HepG2 (cell line): Measurements from ENCODE around the gene MBD2. TPM values are rescaled to one million over a fixed set of nuclear protein-coding genes. Genes with fewer than 3 reads are reported as not detected.

ENCODE experiments used
- ATAC-seq: fragments of 200-7000 bp; cut with Tn5 transposase; 3 replicates; pipeline ENCODE4 v1.9.1; 2020; ENCODE audit warnings: mild to moderate bottlenecking, moderate library complexity
- BruUV-seq: library from RNA; stranded (reverse); fragments of 400-500 nt; replicated peaks from 2 replicates; lab custom pipeline; 2021; lab: Mats Ljungman, UMichigan
- CTCF ChIA-PET: fragments of 300-600 bp; formaldehyde crosslinking; extraction: SDS; loops from one replicate; lab custom pipeline; 2021; ENCODE audit warnings: low total read pairs, inconsistent platforms, low intra/inter-chr PET ratio; lab: Yijun Ruan, JAX
- POLR2A ChIA-PET: fragments of 350-600 bp; sonication (Branson Sonifier 250); formaldehyde crosslinking; loops from one replicate; lab custom pipeline; 2020; ENCODE audit warnings: antibody characterized with exemption, inconsistent platforms; lab: Yijun Ruan, JAX
- DNase-seq: peaks from one replicate; pipeline ENCODE4 v3.0.0-alpha.2; 2015; ENCODE audit warnings: low spot score
- FAIRE-seq: peaks from 3 replicates; lab custom pipeline; 2011; peaks lifted over from hg19 to GRCh38; lab: Jason Lieb, UNC
- H2AFZ ChIP-seq: one replicate; pipeline ENCODE4 v1.6.1; 2011; ENCODE audit warnings: low read length, inconsistent platforms
- H3K27ac ChIP-seq: fragments of 300-600 bp; 3 replicates; pipeline ENCODE4 v1.8.0; 2011; ENCODE audit warnings: mixed run types, mild to moderate bottlenecking, mixed read lengths, low read length, inconsistent platforms; ENCODE audit not compliant: insufficient read depth; ENCODE audit errors: extremely low read length
- H3K27me3 ChIP-seq, 2 experiments: fragments of 200-600 bp in 1 of 2; 2 replicates in 1 of 2; 3 replicates in 1 of 2; pipeline versions ENCODE4 v1.6.0 to v1.8.0; 2011; ENCODE audit warnings: low read length in 2 of 2, mild to moderate bottlenecking in 2 of 2, moderate library complexity in 2 of 2, inconsistent platforms in 1 of 2; ENCODE audit not compliant: insufficient read depth in 2 of 2, control insufficient read depth in 1 of 2
- H3K36me3 ChIP-seq, 2 experiments: fragments of 200-600 bp in 1 of 2; replicated peaks in 1 of 2; 2 replicates in 1 of 2; 3 replicates in 1 of 2; pipeline versions ENCODE4 v1.5.1 to v1.8.0; 2011; ENCODE audit warnings: low read length in 2 of 2, inconsistent platforms in 1 of 2; ENCODE audit not compliant: insufficient read depth in 2 of 2, control insufficient read depth in 1 of 2
- H3K4me1 ChIP-seq: 2 replicates; pipeline ENCODE4 v1.5.1; 2012; ENCODE audit warnings: low read length, inconsistent platforms; ENCODE audit not compliant: insufficient read depth
- H3K4me2 ChIP-seq: 2 replicates; pipeline ENCODE4 v1.6.0; 2011; ENCODE audit warnings: low read depth, low read length, inconsistent platforms
- H3K4me3 ChIP-seq, 3 experiments: fragments of 200-600 bp in 1 of 3; sonication (generic), shearing (Covaris generic) in 1 of 3; replicated peaks in 1 of 3; 2 replicates each; pipeline ENCODE4 v1.5.1; 2011 to 2016; ENCODE audit warnings: low read length in 3 of 3, inconsistent platforms in 2 of 3, low read depth in 2 of 3, mild to moderate bottlenecking in 2 of 3, control low read depth in 1 of 3, mixed read lengths in 1 of 3; ENCODE audit not compliant: insufficient read depth in 1 of 3
- H3K79me2 ChIP-seq: one replicate; pipeline ENCODE4 v1.6.1; 2011; ENCODE audit warnings: low read length, inconsistent platforms; ENCODE audit not compliant: insufficient read depth
- H3K9ac ChIP-seq: 2 replicates; pipeline ENCODE4 v1.6.0; 2011; ENCODE audit warnings: mild to moderate bottlenecking, low read depth, low read length, inconsistent platforms; ENCODE audit not compliant: insufficient read depth
- H3K9me3 ChIP-seq: 2 replicates; pipeline ENCODE4 v1.5.1; 2012; ENCODE audit warnings: mild to moderate bottlenecking, low read length
- H4K20me1 ChIP-seq: 2 replicates; pipeline ENCODE4 v1.6.0; 2011; ENCODE audit warnings: inconsistent platforms, mild to moderate bottlenecking, low read length, moderate library complexity; ENCODE audit not compliant: insufficient read depth
- CSRNP1 ChIP-seq: sonication (generic); formaldehyde crosslinking; IDR thresholded peaks from 2 replicates; pipeline ENCODE4 v1.8.1; 2023; ENCODE audit warnings: mild to moderate bottlenecking, missing genetic modification reagents
- POGK ChIP-seq: sonication (generic); formaldehyde crosslinking; conservative IDR thresholded peaks from 2 replicates; pipeline ENCODE4 v1.8.0; 2022; ENCODE audit warnings: mild to moderate bottlenecking, moderate library complexity, missing genetic modification reagents
- RFXAP ChIP-seq: sonication (generic); formaldehyde crosslinking; IDR thresholded peaks from 2 replicates; pipeline ENCODE4 v1.4.0; 2020; ENCODE audit warnings: missing genetic modification reagents, borderline replicate concordance
- TFE3 ChIP-seq: IDR thresholded peaks from 2 replicates; pipeline ENCODE4 v1.6.1; 2016
- ZNF761 ChIP-seq: sonication (generic); formaldehyde crosslinking; conservative IDR thresholded peaks from 2 replicates; pipeline ENCODE4 v1.4.0; 2020; ENCODE audit warnings: mild to moderate bottlenecking, missing genetic modification reagents
- WGBS: methylation state at CpG from one replicate; pipeline ENCODE4 v1.1.6; 2017; ENCODE audit warnings: low lambda C conversion rate; 5-methylcytosine and 5-hydroxymethylcytosine counted together
- in situ Hi-C: cut with HindIII; loops from 2 replicates; pipeline ENCODE4 v1.10.0; 2017; ENCODE audit warnings: low pct_unique_long_range_greater_than_20kb; ENCODE audit not compliant: extremely low pct_ligation_motif_present
- intact Hi-C: fragments of 100-400 bp; cut with micrococcal nuclease; formaldehyde crosslinking; loops from one replicate; pipeline ENCODE4 v1.10.0; 2022; ENCODE audit not compliant: unreplicated experiment
- polyA plus RNA-seq, 8 experiments: library from polyadenylated mRNA; depleted of rRNA in 3 of 8; stranded (reverse) in 7 of 8; unstranded in 1 of 8; fragments of >200 nt; fragmentation: Illumina TruSeq in 4 of 8; extraction: Trizol in 4 of 8; gene quantifications; 2 replicates each; pipeline versions ENCODE4 v1.2.1 to v1.2.3, GENCODE V29; 2011 to 2016; ENCODE audit warnings: low read depth in 4 of 8, missing spikeins in 1 of 8, mixed read lengths in 1 of 8; ENCODE audit not compliant: insufficient read depth in 1 of 8
- total RNA-seq, 5 experiments: library from RNA; depleted of rRNA; stranded (reverse); fragments of >200 nt; fragmentation: Illumina TruSeq; extraction: Trizol; gene quantifications; 2 replicates each; pipeline ENCODE4 v1.2.3, GENCODE V29; 2016; ENCODE audit warnings: low read depth in 1 of 5

MBD2 gene
- total and polyA plus RNA-seq, 2 of the 13 experiments (the other 11 are each of a cell fraction or from before 2014, with no cell fraction given) = 19.1 to 38.5 TPM

- no peak for TF ChIP-seq ZNF761 (CRISPR knock-in tag)
- no peak for TF ChIP-seq RFXAP (CRISPR knock-in tag)
- no peak for TF ChIP-seq TFE3
- TF ChIP-seq CSRNP1 (CRISPR knock-in tag) = no peak
- TF ChIP-seq, all 625 proteins: peak for 0
Measured at GRCh38 chr18:54228364-54228763, 3.9 kb upstream of the MBD2 start (continued).

GRCh38 chr18:54223568-54224241 lies 764 bp downstream of the MBD2 start:
- BruUV-seq = no TSS peak
- Histone ChIP-seq H3K9me3 (no peaks in the 10 kb centered on the region), H4K20me1 (peaks cover 15% of the 10 kb centered on the region; the same call in 1 of the 2 replicates), H3K27me3 (no peaks in the 10 kb centered on the region), H2AFZ (no peak overlapping the region), H3K4me2 (peak overlapping the region; percentile 99), H3K9ac (peak overlapping the region; percentile 55), H3K27ac (no peak overlapping the region), H3K79me2 (peaks cover 46% of the 10 kb centered on the region), H3K36me3 (no peaks in the 10 kb centered on the region), H3K4me3 (peak overlapping the region; percentile 63 to 76 (median 72)), H3K4me1 (peaks cover 56% of the 10 kb centered on the region)
- POLR2A ChIA-PET = interaction anchor here (1.0 to 2.1 kb wide), 3 partner anchors 23 to 46 kb away, joined by 4 to 10 read pairs (median 5); partner anchors contain the start of gene POLI
- in situ Hi-C loops (loop anchor here (10.0 kb wide), 1 partner anchor 51 kb away; no protein-coding TSS in a partner anchor), intact Hi-C loops (loop anchor here (1.0 to 2.0 kb wide), 4 partner anchors 23 to 133 kb away; partner anchors contain the start of genes C18orf54, POLI and STARD6)
- WGBS = 5% methylated on average over 23 of the region's 39 CpGs
- DNase-seq (no peak), FAIRE-seq (no peak), ATAC-seq (no peak)
- CTCF ChIA-PET = interaction anchor here (1.1 to 1.6 kb wide), 2 partner anchors 46 to 47 kb away, joined by 9 read pairs; partner anchors contain the start of gene POLI
- no peak for TF ChIP-seq POGK (CRISPR knock-in tag)
